ENCODE measurements around the gene SMU1. TPM values are rescaled to one million over a fixed set of nuclear protein-coding genes. Genes with fewer than 3 reads are reported as not detected.

The SMU1 gene
- total RNA-seq, 4 donors from 2014 or later = 19.7 to 24.2 (median 21.9) TPM

DNA sequence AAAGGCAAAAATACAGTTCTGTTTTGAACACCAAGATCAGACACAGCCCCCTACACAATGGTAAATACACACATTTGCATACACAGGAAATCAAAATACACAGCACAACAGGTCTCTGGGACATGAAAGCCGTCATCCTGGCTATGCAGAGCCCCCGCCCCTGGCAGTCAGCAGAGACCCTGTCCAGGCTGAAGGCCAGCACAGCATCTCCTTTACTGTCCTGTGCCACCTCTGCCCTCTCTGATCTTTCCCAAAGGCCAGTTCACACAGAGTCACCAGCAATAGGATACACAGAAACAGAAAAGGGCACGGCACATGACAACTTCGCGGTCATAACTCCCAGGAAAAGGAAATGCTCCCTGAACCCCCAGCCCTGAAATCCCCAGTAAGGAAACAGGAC, 34.2 kb upstream of the SMU1 start:
- H3K27ac ChIP-seq = no peak overlapping the region
- ATAC-seq = no peak
- peaks cover 0 to 19% (median 8%) of the 10 kb centered on the region in 3 donors for H3K4me1 ChIP-seq
- TF ChIP-seq, protein P1, sequence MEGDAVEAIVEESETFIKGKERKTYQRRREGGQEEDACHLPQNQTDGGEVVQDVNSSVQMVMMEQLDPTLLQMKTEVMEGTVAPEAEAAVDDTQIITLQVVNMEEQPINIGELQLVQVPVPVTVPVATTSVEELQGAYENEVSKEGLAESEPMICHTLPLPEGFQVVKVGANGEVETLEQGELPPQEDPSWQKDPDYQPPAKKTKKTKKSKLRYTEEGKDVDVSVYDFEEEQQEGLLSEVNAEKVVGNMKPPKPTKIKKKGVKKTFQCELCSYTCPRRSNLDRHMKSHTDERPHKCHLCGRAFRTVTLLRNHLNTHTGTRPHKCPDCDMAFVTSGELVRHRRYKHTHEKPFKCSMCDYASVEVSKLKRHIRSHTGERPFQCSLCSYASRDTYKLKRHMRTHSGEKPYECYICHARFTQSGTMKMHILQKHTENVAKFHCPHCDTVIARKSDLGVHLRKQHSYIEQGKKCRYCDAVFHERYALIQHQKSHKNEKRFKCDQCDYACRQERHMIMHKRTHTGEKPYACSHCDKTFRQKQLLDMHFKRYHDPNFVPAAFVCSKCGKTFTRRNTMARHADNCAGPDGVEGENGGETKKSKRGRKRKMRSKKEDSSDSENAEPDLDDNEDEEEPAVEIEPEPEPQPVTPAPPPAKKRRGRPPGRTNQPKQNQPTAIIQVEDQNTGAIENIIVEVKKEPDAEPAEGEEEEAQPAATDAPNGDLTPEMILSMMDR (IDR thresholded peaks at IDR 0.05) = no peak
- TF ChIP-seq POLR2A (IDR thresholded peaks at IDR 0.05) (no peak), POLR2AphosphoS5 (IDR thresholded peaks at IDR 0.05) (no peak), EP300 (IDR thresholded peaks at IDR 0.05) (no peak)
- H3K4me3 ChIP-seq = no peak overlapping the region
- H3K36me3 ChIP-seq = peaks cover 0 to 58% of the 10 kb centered on the region in 2 donors
- 100% methylated on average over 1 of the region's 5 CpGs; no CpG with 5 or more reads in 1 of the 2 donors for WGBS, 2 donors (ENCODE audit: low coverage in 1 of 2)
- no peaks in the 10 kb centered on the region for H3K27me3 ChIP-seq
- H3K9me3 ChIP-seq = no peaks in the 10 kb centered on the region

- 73 to 90% methylated on average over 1 of the region's 1 CpG for WGBS, 2 donors (ENCODE audit: low coverage in 1 of 2)
- peaks cover 0 to 19% (median 8%) of the 10 kb centered on the region in 3 donors for H3K4me1 ChIP-seq
- TF ChIP-seq POLR2A (IDR thresholded peaks at IDR 0.05) (no peak), EP300 (IDR thresholded peaks at IDR 0.05) (no peak), POLR2AphosphoS5 (IDR thresholded peaks at IDR 0.05) (no peak)
- TF ChIP-seq, protein P1 (IDR thresholded peaks at IDR 0.05) = no peak
- no peak overlapping the region for H3K27ac ChIP-seq
- H3K27me3 ChIP-seq = no peaks in the 10 kb centered on the region
- ATAC-seq = no peak
- H3K4me3 ChIP-seq = no peak overlapping the region
- no peaks in the 10 kb centered on the region for H3K9me3 ChIP-seq
- H3K36me3 ChIP-seq = peaks cover 0 to 52% of the 10 kb centered on the region in 2 donors
These were observed 33.5 kb upstream of the SMU1 start for GRCh38 chr9:33109850-33110595.

DNA sequence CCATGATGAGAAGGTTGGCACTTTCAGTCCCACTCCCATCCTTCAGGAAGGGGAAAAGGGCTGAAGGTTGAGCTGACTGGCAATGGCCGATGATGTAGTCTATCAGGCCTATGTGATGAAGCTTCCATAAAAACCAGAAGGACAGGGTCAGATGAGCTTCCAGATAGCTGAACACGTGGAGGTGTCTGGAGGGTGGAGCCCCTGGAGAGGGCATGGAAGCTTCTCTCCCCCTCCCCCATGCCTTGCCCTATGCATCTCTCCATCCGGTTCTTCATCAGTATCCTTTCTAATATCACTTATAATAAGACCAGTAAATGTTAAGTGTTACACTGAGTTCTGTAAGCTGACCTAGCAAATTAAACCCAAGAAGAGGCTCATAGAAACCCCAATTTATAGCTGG, 32.6 kb upstream of the SMU1 start:
- no peak overlapping the region for H3K27ac ChIP-seq

GRCh38 chr9:33108472-33108871, 32.0 kb upstream of the SMU1 start:
- H3K36me3 ChIP-seq = peaks cover 0 to 36% of the 10 kb centered on the region in 2 donors
- H3K4me1 ChIP-seq = peaks cover 0 to 19% (median 8%) of the 10 kb centered on the region in 3 donors
- no peak overlapping the region for H3K27ac ChIP-seq
- no peaks in the 10 kb centered on the region for H3K27me3 ChIP-seq
- no peak overlapping the region for H3K4me3 ChIP-seq
- WGBS, 2 donors (ENCODE audit: low coverage in 1 of 2) = 75 to 83% methylated on average over 1 to 2 of the region's 3 CpGs
- TF ChIP-seq POLR2A (IDR thresholded peaks at IDR 0.05) = no peak
- ATAC-seq = no peak
- H3K9me3 ChIP-seq = no peaks in the 10 kb centered on the region

More for the DNA sequence above, 32.6 kb upstream of the SMU1 start:
- Histone ChIP-seq H3K36me3 (peaks cover 0 to 43% of the 10 kb centered on the region in 2 donors), H3K27me3 (no peaks in the 10 kb centered on the region), H3K9me3 (no peaks in the 10 kb centered on the region), H3K4me1 (peaks cover 0 to 19% (median 8%) of the 10 kb centered on the region in 3 donors), H3K4me3 (no peak overlapping the region)
- no peak for ATAC-seq
- 33 to 64% methylated on average over 2 of the region's 3 CpGs for WGBS, 2 donors (ENCODE audit: low coverage in 1 of 2)
- TF ChIP-seq EP300 (IDR thresholded peaks at IDR 0.05) = no peak
- TF ChIP-seq, protein P1 (IDR thresholded peaks at IDR 0.05) = no peak
- no peak for TF ChIP-seq POLR2AphosphoS5 (IDR thresholded peaks at IDR 0.05)
- TF ChIP-seq POLR2A (IDR thresholded peaks at IDR 0.05) = no peak

- Histone ChIP-seq H3K27ac (peak overlapping the region in 3 of 4 donors; percentile 54 to 74 (median 70)), H3K27me3 (no peaks in the 10 kb centered on the region), H3K9me3 (no peaks in the 10 kb centered on the region), H3K4me1 (peaks cover 0 to 19% (median 8%) of the 10 kb centered on the region in 3 donors), H3K4me3 (no peak overlapping the region), H3K36me3 (peaks cover 0 to 29% of the 10 kb centered on the region in 2 donors)
- TF ChIP-seq POLR2AphosphoS5 (IDR thresholded peaks at IDR 0.05) (no peak), EP300 (IDR thresholded peaks at IDR 0.05) (no peak), POLR2A (IDR thresholded peaks at IDR 0.05) (no peak)
- TF ChIP-seq, protein P1 (IDR thresholded peaks at IDR 0.05) = no peak
- no peak for ATAC-seq
- WGBS, 2 donors (ENCODE audit: low coverage in 1 of 2) = 55 to 64% methylated on average over 4 of the region's 5 CpGs
These were observed 31.3 kb upstream of the SMU1 start for GRCh38 chr9:33107762-33108161.

Data from gastroesophageal sphincter (tissue), 4 donors.